HepG2 (cell line): Measurements from ENCODE around the gene SNX10.

Source experiments
- ETV5 ChIP-seq: IDR thresholded peaks from 2 replicates; pipeline ENCODE4 v1.6.1; 2018; ENCODE audit warnings: missing biosample characterization, missing genetic modification reagents, inconsistent platforms, borderline replicate concordance
- NCOA1 ChIP-seq: sonication (generic); formaldehyde crosslinking; IDR thresholded peaks from 2 replicates; pipeline ENCODE4 v1.9.0; 2021; ENCODE audit warnings: missing genetic modification reagents
- NFE2 ChIP-seq: sonication (generic); formaldehyde crosslinking; IDR thresholded peaks from 2 replicates; pipeline ENCODE4 v1.4.0; 2020; ENCODE audit warnings: missing genetic modification reagents
- PHB2 ChIP-seq: fragments of 450-650 bp; IDR thresholded peaks from 2 replicates; pipeline ENCODE4 v1.6.1; 2018; ENCODE audit not compliant: partially characterized antibody
- POLR2AphosphoS5 ChIP-seq: IDR thresholded peaks from 2 replicates; pipeline ENCODE4 v1.6.1; 2012; ENCODE audit warnings: low read depth, low read length
- SMYD3 ChIP-seq: sonication (generic); formaldehyde crosslinking; IDR thresholded peaks from 2 replicates; pipeline ENCODE4 v1.8.1; 2023; ENCODE audit warnings: mild to moderate bottlenecking, missing genetic modification reagents
- TAF1 ChIP-seq: sonication (generic); formaldehyde crosslinking; IDR thresholded peaks from 2 replicates; pipeline ENCODE4 v1.4.0; 2020; ENCODE audit warnings: missing genetic modification reagents
- TCF12 ChIP-seq, 2 experiments: fragments of 450-650 bp in 1 of 2; sonication (generic) in 1 of 2; formaldehyde crosslinking in 1 of 2; IDR thresholded peaks; 2 replicates each; pipeline versions ENCODE4 v1.6.1 to v1.8.0; 2017 to 2022; ENCODE audit warnings: antibody characterized with exemption in 1 of 2, mild to moderate bottlenecking in 1 of 2, missing genetic modification reagents in 1 of 2, moderate library complexity in 1 of 2
- ZFX ChIP-seq: sonication (generic); formaldehyde crosslinking; IDR thresholded peaks from 2 replicates; pipeline ENCODE4 v1.4.0; 2020; ENCODE audit warnings: mild to moderate bottlenecking, low read depth, missing genetic modification reagents, moderate library complexity
- ZNF101 ChIP-seq: sonication (generic); formaldehyde crosslinking; IDR thresholded peaks from 2 replicates; pipeline ENCODE4 v1.4.0; 2020; ENCODE audit warnings: mild to moderate bottlenecking, low read depth, missing genetic modification reagents, borderline replicate concordance
- ZNF274 ChIP-seq: sonication (generic); formaldehyde crosslinking; IDR thresholded peaks from 2 replicates; pipeline ENCODE4 v1.5.1; 2020; ENCODE audit warnings: mild to moderate bottlenecking, missing genetic modification reagents
- TF ChIP-seq, protein P1 (sequence below): sonication (generic); formaldehyde crosslinking; IDR thresholded peaks from 2 replicates; pipeline ENCODE4 v1.5.0; 2020; ENCODE audit warnings: mild to moderate bottlenecking, missing genetic modification reagents, moderate library complexity

DNA sequence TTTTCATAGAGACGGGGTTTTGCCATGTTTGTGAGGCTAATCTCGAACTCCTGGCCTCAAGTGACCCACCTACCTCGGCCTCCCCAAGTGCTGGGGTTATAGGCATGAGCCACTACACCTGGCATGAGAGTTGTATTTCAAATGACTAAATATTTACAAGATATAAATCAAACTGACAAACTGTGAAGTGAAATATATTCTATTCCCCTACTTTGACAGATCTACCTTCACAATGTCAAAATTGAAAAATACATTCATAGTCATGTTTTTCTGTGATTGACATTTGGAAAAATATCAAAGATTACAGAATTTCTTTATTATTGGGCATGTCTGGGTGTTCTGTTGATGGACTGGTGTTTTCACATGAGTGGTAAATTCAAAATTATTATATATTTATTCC, 16.4 kb upstream of the SNX10 start:
- TF ChIP-seq NFE2 (CRISPR knock-in tag): no peak
- TF ChIP-seq TAF1 (CRISPR knock-in tag): no peak
- no peak for TF ChIP-seq PHB2
- no peak for TF ChIP-seq ZFX (CRISPR knock-in tag)
- no peak for TF ChIP-seq POLR2AphosphoS5
- no peak for TF ChIP-seq TCF12 (IDR thresholded peaks at IDR 0.05)
- no peak for TF ChIP-seq TCF12 (CRISPR knock-in tag; IDR thresholded peaks at IDR 0.05)
- no peak for TF ChIP-seq ETV5 (CRISPR knock-in tag)
- TF ChIP-seq ZNF101 (CRISPR knock-in tag): no peak
- TF ChIP-seq, protein P1, sequence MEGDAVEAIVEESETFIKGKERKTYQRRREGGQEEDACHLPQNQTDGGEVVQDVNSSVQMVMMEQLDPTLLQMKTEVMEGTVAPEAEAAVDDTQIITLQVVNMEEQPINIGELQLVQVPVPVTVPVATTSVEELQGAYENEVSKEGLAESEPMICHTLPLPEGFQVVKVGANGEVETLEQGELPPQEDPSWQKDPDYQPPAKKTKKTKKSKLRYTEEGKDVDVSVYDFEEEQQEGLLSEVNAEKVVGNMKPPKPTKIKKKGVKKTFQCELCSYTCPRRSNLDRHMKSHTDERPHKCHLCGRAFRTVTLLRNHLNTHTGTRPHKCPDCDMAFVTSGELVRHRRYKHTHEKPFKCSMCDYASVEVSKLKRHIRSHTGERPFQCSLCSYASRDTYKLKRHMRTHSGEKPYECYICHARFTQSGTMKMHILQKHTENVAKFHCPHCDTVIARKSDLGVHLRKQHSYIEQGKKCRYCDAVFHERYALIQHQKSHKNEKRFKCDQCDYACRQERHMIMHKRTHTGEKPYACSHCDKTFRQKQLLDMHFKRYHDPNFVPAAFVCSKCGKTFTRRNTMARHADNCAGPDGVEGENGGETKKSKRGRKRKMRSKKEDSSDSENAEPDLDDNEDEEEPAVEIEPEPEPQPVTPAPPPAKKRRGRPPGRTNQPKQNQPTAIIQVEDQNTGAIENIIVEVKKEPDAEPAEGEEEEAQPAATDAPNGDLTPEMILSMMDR (CRISPR knock-in tag): no peak
- no peak for TF ChIP-seq NCOA1
- TF ChIP-seq ZNF274 (CRISPR knock-in tag): no peak
- TF ChIP-seq SMYD3 (CRISPR knock-in tag): no peak
